Frontal cortex (tissue), 4 donors: Measurements from ENCODE around the gene NRXN2. TPM values are rescaled to one million over a fixed set of nuclear protein-coding genes. Genes with fewer than 3 reads are reported as not detected.

ENCODE experiments used
- DNase-seq, 2 donors: peaks; one replicate each; pipeline ENCODE4 v3.0.0; 2012; ENCODE audit warnings: low spot score in 2 of 2
- FAIRE-seq: peaks from 2 replicates; lab custom pipeline; 2012; peaks lifted over from hg19 to GRCh38; lab: Jason Lieb, UNC
- total RNA-seq: library from RNA; depleted of rRNA; stranded (reverse); fragments of >200 nt; gene quantifications from one replicate; pipeline ENCODE4 v1.2.3, GENCODE V29; 2014
- donor health status: control.
- donor health status: control.
- donor health status: control.

NRXN2 gene
- total RNA-seq, 1 donor from 2014 or later: 204 TPM

DNA sequence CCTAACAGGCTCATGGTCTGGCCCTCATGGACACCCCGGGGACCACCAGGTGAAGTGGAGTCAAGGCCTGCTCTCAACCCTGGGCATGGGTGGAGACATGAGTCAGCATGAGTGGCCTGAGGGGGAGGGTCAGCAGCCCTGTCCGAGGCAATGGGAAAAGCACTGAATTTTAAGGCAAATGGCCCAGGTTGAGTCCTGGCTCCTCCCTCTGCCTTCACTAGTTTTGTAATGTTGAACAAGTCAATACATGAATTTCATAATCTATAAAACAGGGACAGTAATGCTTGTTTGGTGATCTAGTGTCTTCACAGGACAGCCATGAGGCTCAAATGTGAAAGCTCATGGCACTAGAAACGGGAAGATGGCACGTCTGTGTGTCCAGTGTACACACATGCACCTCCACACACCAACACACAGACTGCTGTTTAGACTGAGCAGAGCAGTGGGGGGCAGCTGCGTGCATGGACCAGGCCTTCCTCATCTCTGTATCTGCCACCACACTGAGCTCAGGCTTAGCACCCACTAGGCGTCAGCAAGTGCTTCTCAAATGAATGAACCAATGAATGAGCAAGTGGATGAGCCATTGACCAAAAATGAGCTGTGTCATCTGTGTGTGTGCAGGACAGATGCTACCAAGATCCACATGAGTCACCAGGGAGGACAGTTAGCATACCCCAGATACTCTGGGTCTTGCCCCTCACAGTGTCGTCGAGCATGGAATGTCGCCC is 63.4 kb downstream of the NRXN2 start:
- FAIRE-seq: no peak
- no peak for DNase-seq

DNA sequence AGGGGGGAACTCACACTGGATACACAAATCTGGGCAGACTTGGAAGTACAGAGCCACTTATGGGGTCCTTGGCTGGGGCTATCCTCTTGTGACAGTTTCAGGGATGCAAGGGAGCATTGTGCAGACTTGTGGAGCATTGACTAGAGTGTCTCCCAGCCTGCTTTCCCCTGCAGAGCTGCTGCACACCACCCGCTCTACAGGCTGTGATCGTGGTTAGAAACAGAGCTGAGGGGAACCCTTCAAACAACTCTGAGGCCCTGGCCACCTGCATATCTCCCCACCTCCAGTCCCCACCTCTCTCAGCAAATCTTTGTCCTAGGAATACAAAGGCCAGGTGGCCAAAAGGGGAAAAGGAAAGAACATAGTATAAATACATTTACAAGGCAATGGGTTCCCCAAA is 64.7 kb downstream of the NRXN2 start:
- DNase-seq (no peak), FAIRE-seq (no peak)

DNA sequence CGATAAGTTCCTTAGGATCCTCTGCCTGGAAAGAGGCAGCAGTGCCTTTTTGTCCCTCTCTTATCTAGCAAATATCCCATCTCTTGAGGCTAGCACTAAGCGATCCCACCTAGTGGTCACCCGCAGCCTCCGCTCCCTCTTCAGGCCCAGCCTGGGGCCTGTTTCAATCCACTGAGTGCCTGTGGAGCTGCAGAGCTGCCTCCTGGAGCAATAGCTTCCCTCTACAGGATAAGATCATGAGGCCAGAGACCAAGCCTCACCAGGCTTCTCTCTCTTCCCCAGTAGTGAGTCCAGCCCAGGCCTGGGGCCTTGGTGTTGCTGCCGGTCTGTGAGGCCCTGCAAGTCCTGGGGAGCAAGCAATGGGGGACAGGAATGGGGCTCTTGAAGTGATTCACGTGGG is 66.1 kb downstream of the NRXN2 start:
- no peak for DNase-seq
- FAIRE-seq: no peak

DNA sequence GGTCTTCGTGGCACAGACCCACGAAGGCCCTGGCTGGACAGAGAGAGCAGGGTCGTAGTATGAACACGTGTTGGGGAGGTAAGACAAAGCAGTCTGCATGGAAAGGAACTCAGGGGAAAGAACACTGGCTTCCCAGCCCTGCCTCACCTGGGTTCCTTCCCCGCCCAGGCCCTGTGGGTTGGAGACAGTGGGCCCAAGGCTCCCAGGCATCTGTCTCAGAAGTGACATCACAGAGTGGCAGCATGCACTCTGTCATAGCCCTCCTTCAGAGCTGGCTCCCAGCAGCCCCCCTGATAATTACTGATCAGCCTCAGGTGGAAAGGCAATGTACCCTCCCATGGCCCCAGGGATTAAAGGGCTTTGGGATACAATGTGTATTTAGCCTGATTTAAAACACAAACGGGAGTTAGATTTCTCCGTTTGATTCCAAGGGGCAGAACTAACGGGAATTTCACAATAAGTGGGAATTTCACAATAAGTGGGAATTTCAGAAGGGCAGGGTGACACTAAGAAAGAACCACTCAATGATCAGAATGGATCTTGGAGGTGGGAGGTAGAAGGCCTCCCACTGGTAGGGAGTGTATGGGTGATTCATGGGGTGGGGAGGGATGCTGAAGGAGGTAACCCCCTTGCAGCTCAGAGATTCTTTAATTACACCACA is 66.9 kb downstream of the NRXN2 start:
- no peak for DNase-seq
- FAIRE-seq: no peak

DNA sequence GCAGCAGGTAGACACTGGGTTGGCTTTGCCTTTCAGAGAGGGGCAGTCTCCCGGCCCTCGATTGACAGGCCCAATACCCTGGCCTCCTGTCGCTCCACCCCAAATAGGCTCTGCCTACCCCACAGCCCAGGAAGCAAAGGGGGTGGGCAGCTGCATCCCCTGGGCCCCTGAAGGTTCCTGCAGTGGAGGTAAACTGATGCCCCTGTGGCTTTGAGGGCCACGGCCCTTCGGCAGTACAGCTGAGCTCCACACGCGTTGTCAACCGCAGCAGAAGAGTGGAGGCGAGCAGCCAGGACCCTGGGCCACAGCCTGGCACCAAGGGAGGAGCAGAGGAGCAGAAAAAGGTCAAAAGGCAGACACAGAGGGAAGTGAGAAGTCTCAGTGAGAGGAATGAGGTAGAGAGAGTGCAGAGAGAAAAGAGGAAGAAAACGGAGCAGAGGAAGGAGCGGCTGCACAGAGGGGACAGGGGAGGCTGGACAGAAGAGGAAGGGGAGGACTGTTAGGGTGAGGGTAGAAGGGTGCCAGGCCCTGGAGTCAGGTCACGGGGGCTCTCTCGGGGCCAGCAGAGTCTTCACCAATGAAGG is 67.9 kb downstream of the NRXN2 start:
- FAIRE-seq: no peak
- DNase-seq: no peak

DNA sequence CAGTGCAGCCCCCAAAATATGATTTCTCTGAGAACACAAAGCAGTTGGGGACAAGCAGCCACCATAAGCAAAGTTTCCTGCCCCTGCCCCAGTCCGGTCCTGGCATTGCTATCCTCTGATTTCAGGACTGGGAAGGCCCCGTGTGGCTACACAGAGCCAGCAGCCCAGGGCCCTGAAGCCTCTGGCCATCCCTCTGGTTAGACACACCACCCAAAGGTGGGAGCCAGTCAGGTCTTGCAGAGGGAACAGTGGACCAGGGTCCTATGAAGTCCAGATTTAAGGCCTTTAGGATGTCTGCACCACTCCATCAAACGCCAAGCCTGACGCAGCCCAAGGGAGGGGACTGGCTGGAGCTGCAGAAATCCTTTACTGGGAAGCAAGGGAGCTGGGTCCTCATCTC is 68.6 kb downstream of the NRXN2 start:
- DNase-seq (no peak), FAIRE-seq (no peak)

DNA sequence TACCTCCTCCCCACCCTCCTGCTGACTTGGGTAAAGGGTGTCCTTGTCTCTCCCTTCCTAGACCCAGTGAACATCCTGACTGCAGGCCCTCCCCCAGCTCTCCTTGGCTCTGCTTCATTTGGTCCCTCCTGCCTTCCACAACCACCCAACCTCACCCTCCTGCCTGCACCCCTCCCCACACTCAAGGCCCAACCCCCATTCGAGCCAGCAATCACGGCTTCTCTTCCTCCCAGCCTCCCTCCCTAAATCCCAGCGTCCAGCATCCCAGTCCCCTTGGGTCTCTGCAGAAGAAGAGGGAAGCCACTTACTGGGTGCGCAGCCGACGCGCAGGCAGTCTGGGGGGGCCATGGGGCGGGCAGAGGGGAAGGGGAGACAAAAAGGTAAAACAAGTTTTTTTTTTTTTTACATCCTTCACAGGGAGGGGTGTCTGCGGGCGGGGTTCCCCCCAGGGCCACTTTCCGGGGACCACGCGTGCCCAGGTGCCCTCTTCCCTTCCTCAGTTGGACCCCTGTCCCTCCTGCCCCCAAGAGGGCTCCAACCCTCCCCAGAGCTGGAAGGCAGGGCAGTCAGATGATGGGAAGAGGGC is 69.5 kb downstream of the NRXN2 start:
- DNase-seq: no peak
- no peak for FAIRE-seq

DNA sequence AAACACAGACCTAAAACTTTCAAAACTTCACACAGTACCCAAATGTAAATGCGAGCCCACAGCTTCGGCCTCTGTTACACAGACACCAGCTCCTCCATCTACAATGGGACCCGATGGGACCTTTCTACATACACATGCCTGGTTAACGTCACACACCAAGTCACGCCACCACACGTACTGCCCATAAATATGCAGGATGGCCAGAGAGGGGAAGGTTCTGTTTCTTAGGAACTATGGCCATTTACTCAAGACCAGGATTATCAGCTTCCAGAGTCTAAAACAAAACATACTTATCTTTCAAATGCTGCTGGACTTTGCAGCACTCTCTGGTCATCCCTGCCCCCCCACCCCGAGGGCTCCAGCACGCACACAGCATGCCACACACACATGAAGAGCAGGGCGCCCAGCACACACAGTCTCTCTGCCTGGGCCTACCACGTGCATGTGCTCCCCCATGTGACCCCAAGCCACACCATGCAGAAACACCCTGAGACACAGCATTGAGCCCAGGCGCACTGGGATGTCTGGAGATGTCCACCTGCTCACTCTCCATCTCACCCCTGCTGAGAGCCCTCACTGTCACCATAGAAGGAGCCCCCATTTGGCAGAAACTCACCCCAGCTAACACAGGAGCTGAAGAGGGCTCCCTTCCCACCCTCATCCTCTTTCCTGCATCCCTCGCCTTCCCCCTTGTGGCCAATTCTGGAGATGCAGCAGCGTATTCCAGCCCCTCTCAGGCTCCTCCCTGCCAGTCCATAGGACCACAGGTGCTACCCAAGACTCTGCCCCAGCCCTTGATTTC is 70.2 kb downstream of the NRXN2 start:
- FAIRE-seq: no peak
- peak; percentile 72 to 89 for DNase-seq

DNA sequence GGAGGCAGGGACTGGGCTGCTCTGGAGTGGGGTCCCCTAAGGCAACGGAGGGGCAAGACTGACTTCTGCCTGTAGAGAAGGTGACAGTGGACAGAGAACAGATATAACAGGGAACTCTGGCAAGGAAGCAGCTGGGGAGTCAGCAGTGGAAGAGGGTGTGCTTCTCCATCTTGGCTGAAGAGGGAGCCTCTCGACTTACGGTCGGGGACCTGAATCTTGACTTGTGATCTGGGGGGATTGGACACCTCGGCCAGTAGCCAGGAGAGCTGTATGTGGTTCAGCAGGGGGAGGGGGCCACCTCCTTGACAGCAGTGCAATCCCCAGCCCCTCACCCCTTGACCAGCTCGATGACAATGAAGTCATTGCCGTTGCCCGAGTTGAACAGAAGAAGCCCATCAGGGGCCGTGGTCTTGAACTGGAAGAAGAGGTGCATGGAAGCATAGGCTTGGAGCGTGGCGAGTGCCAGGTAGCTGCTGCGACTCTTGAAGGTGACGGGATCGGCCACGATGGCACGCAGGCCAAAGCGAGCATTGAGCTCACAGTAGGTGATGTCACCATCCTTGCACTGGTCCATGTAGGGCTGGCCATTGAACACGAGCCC is 72.0 kb downstream of the NRXN2 start:
- DNase-seq (no peak), FAIRE-seq (no peak)

DNA sequence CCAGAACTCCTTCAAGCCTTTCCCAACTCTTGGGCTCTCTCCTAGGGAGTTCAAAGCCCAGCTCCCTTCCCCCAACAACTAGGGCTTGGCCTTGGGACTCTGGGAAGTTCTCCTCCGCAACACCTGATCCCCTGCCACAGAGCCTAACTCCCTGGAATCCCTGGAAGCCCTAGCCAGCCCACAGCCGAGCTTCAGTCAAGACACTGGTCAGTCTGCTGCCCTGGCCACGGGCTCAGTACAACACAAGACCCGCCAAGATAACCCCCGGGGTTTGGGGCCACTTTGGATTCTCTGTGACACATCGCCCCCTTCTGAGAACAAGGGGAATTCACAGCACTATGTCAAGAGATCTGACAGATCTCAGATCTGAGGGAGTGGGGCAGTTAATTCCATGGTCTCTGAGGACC is 73.7 kb downstream of the NRXN2 start:
- FAIRE-seq: no peak
- DNase-seq: no peak

DNA sequence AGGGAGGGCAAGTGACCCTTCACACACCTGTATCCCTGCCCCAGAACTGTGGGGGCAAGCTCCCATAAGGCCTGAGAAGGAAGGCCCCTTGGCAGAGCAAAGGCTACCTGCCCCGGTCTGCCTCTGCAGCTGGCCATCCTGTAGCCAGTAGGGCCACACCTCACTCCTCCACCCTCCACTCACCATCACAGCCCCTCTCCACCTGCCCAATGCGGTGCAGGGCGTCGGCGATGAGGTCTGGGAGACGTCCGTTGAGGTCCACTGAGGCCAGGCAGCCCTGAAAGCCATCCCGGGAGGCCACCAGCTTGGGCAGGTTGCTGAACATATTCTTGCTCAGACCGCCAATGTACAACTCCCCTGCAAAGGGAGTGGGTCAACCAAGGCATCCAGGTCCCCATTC is 74.4 kb downstream of the NRXN2 start:
- FAIRE-seq: no peak
- DNase-seq: no peak

DNA sequence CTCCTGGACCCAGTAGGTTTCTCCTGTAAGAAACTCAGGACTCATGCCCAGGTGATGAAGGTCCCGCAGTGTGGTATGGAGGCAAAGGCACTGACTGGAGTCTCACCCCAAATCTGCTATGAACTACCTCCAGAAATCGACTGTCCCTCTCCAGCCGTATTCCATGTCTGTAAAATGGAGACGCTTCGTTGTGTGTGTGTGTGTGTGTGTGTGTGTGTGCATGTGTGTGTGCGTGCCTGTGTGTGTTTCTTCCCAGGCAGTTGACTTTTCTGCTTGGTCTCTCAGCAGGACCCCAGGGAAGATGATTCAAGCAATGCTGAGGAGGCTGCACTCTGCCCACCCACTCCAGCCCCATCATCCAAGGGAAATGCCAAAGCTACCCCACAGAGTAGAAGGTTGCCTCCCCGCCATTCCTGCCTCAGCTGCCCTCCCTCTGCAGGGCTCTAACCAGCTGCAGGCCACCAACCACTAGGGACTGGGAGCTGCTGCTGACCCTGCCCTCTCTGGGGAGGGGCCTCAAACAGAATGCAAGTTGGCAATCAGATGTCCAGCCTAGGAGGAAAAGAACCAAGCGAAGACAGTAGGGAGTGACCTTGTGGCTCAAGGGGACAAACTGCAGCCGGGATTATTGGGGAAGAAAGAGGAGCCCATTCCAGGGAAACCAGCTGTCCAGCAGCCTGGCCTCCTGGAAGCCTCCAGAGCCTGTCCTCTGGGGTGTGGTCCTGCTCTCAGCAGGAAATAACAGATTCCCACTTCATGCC is 75.8 kb downstream of the NRXN2 start:
- FAIRE-seq (no peak), DNase-seq (no peak)

DNA sequence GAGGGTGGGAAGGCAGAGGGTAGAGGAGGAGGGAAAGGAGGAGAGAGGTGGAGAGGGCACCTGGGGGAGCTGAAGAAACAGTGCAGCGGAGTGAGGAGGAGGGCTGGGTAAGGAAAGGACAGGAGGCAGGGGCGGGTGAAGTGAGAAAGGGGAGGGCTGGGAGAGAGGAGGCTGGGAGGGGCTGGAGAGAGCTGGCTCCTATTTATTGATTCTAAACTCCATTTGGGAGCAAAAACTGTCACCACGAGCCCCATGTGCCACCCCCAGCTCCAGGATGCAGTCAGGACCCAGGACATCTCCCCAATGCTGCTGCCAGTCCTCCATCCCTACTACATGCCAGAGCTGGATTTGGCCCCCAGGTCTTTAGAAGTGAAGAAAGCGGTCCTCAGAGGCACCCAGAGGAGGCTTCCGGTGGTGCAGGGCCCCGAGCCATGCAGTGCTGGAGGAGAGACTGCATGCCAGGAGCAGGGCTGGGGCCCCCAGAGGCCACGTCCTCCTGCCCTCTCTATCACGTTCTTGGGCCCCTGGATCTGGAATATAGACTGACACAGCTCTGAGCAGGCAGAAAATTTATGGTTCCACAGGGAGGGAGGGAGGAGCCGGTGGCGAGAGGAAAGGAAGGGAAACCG is 78.2 kb downstream of the NRXN2 start:
- DNase-seq (no peak), FAIRE-seq (no peak)

DNA sequence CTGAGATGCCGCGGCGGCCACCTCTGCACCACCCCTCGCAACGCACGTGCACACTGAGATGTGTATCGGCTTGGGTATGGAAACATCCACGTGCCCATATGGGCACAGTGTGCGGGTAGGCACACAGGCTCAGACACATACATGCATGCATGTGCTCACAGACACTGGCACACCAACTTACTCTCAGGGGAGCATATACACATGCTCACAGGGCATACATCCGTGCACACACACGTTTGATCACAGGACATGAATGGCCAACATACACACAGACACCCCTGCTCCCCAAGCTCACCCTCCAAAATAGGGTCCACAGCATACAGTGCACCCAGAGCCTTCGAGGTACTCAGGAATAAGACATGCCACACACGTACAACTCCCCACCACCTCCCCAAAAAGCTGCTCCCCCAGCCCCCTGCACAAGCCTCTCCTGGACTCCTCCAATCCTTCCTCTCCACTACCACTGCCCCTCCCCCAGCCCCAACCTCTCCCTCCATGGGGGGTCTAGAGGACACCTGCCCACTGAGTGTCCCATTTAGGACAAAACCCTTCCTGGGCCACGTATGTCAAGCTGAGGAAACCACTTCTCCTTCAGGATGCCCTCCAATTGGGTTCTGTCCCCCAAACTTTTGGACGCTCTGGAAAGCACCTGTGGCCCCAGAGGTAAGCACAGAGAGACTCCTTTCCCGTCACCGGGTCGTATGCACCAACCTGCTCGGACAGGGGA is 78.9 kb downstream of the NRXN2 start:
- DNase-seq (no peak), FAIRE-seq (no peak)

DNA sequence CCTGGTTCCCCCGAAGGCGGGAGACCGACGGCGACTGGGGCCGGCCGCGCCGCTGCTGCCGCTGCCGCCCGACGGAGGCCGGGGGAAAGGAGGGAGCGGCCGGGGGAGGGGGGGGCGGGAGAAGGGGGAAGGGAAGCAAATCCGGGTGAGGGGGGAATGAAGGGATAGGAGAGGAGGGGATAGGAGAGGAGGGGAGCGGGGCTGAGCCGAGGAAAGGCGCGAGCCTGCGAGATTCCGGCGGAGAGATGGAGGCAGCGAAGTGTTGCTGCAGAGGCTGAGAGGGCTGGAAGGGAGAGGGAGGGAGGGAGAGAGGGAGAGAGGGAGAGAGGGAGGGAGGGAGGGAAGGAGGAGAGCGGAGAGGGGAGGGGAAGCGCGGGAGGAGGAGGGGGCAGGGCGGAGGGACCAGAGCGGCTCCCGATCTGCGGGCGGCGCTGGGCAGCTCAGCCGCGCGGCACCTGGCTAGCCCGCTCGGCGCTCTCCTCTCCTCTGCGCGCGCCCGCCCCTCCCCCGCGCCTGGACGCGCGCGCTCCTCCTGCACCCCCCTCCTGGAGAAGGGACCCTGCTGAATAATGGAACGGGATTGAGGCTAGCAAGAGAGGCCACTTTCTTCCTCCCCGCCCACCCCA is 79.6 kb downstream of the NRXN2 start:
- DNase-seq (peak; percentile 83 to 84), FAIRE-seq (no peak)

DNA sequence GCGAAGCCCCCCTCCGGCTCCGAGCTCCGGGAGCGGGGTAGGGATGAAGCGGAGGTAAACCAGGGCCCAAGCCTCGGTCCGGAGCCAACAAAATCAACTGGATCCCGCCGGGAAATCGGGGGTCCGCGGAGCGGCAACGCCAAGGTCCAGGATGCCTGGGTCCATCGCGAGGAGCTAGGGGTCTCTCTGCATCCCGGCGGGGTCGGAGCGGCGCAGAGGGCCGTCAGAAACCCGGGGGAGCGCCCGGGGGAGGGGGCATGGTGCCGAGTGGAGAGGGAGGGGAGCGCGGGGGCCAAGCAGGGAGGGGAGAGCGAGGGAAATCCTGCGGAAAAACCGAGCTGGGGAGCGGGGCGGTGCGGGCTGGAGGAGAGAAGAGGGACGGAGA is 80.1 kb downstream of the NRXN2 start:
- no peak for FAIRE-seq
- no peak for DNase-seq

DNA sequence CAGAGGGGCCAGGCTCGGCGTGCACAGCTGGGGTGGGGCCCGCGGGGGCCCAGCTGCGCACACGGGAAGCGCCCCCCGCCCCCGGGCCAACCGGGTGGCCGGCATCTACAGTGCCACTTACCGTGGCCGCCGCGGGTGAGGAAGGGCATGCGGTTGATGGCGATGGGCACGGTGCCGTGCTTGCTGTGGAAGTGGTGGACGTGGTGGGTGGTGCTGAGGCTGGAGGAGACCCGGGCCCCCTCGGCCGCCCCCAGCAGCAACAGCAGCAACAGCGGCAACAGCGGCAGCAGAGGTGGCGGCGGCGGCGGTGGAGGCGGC is 80.6 kb downstream of the NRXN2 start:
- FAIRE-seq (no peak), DNase-seq (no peak)
